ENCODE measurements around the gene NEK1.

Gene NEK1

GRCh38 chr4:169632896-169633295, 20.5 kb upstream of the NEK1 start:
- no peak overlapping the region for H3K27ac ChIP-seq (ENCODE audit: low read depth, low read length)
- no peak overlapping the region for H3K4me2 ChIP-seq (ENCODE audit: low read depth, low read length, poor library complexity, severe bottlenecking)
- H3K4me3 ChIP-seq (ENCODE audit: insufficient read depth, low read length, poor library complexity, severe bottlenecking): no peak overlapping the region
- TF ChIP-seq CTCF (IDR thresholded peaks at IDR 0.05; ENCODE audit: insufficient read depth, low read length, poor library complexity, severe bottlenecking) (no peak), EZH2phosphoT487 (conservative IDR thresholded peaks at IDR 0.05; ENCODE audit: low read length) (no peak)
- H3K9ac ChIP-seq (ENCODE audit: low read length): no peak overlapping the region
- no peaks in the 10 kb centered on the region for H3K27me3 ChIP-seq (ENCODE audit: low read length)
- peaks cover 8% of the 10 kb centered on the region; the same call in 1 of the 2 replicates for H3K36me3 ChIP-seq (ENCODE audit: low read length)
- peaks cover 63% of the 10 kb centered on the region for H3K79me2 ChIP-seq (ENCODE audit: insufficient read depth, low read length)
- H3F3A ChIP-seq (ENCODE audit: insufficient read depth): peaks cover 4% of the 10 kb centered on the region; the same call in 1 of the 2 replicates
- no peaks in the 10 kb centered on the region for H3K9me3 ChIP-seq (ENCODE audit: insufficient read depth, low read length)
- H3K9me2 ChIP-seq (replicated peaks; ENCODE audit: insufficient read depth, low read length): no peaks in the 10 kb centered on the region
- H4K20me1 ChIP-seq (ENCODE audit: low read depth, low read length): peaks cover 7% of the 10 kb centered on the region; the same call in 1 of the 2 replicates
- no peak overlapping the region for H2AFZ ChIP-seq (ENCODE audit: low read depth, low read length, severe bottlenecking)

- Histone ChIP-seq H3K79me2 (ENCODE audit: insufficient read depth, low read length) (peaks cover 91% of the 10 kb centered on the region), H3K36me3 (ENCODE audit: low read length) (no peaks in the 10 kb centered on the region), H3K9me2 (replicated peaks; ENCODE audit: insufficient read depth, low read length) (no peaks in the 10 kb centered on the region), H3K9me3 (ENCODE audit: insufficient read depth, low read length) (no peaks in the 10 kb centered on the region), H2AFZ (ENCODE audit: low read depth, low read length, severe bottlenecking) (no peak overlapping the region), H4K20me1 (ENCODE audit: low read depth, low read length) (peaks cover 12% of the 10 kb centered on the region; the same call in 1 of the 2 replicates), H3F3A (ENCODE audit: insufficient read depth) (peaks cover 4% of the 10 kb centered on the region; the same call in 1 of the 2 replicates), H3K27me3 (ENCODE audit: low read length) (no peaks in the 10 kb centered on the region), H3K4me2 (ENCODE audit: low read depth, low read length, poor library complexity, severe bottlenecking) (no peak overlapping the region), H3K4me3 (ENCODE audit: insufficient read depth, low read length, poor library complexity, severe bottlenecking) (no peak overlapping the region), H3K9ac (ENCODE audit: low read length) (no peak overlapping the region), H3K27ac (ENCODE audit: low read depth, low read length) (no peak overlapping the region)
- no peak for TF ChIP-seq EZH2phosphoT487 (conservative IDR thresholded peaks at IDR 0.05; ENCODE audit: low read length)
- no peak for TF ChIP-seq CTCF (IDR thresholded peaks at IDR 0.05; ENCODE audit: insufficient read depth, low read length, poor library complexity, severe bottlenecking)
Observed at GRCh38 chr4:169630069-169630468, 17.7 kb upstream of the NEK1 start.

- Histone ChIP-seq H2AFZ (ENCODE audit: low read depth, low read length, severe bottlenecking) (no peak overlapping the region), H3K9ac (ENCODE audit: low read length) (no peak overlapping the region), H3K9me3 (ENCODE audit: insufficient read depth, low read length) (no peaks in the 10 kb centered on the region), H3K36me3 (ENCODE audit: low read length) (0 out of 2 replicates have a peak, but pooled peaks cover under 1% of the 10 kb centered on the region), H4K20me1 (ENCODE audit: low read depth, low read length) (0 out of 2 replicates have a peak, but pooled peaks cover 5% of the 10 kb centered on the region), H3K79me2 (ENCODE audit: insufficient read depth, low read length) (peaks cover 94% of the 10 kb centered on the region), H3K4me3 (ENCODE audit: insufficient read depth, low read length, poor library complexity, severe bottlenecking) (no peak overlapping the region), H3F3A (ENCODE audit: insufficient read depth) (no peaks in the 10 kb centered on the region; the same call in 1 of the 2 replicates), H3K9me2 (replicated peaks; ENCODE audit: insufficient read depth, low read length) (no peaks in the 10 kb centered on the region), H3K27me3 (ENCODE audit: low read length) (no peaks in the 10 kb centered on the region), H3K27ac (ENCODE audit: low read depth, low read length) (no peak overlapping the region), H3K4me2 (ENCODE audit: low read depth, low read length, poor library complexity, severe bottlenecking) (no peak overlapping the region)
- TF ChIP-seq CTCF (IDR thresholded peaks at IDR 0.05; ENCODE audit: insufficient read depth, low read length, poor library complexity, severe bottlenecking) (no peak), EZH2phosphoT487 (conservative IDR thresholded peaks at IDR 0.05; ENCODE audit: low read length) (no peak)
Observed at GRCh38 chr4:169628579-169628978, 16.2 kb upstream of the NEK1 start.
